ENCODE data around the gene SPRYD3.
A peak's percentile ranks its signal among the peaks of the same experiment; 100 is the strongest.

Gene SPRYD3

GRCh38 chr12:53062011-53062961, 16.9 kb downstream of the SPRYD3 start:
- DNase-seq = no peak

DNA sequence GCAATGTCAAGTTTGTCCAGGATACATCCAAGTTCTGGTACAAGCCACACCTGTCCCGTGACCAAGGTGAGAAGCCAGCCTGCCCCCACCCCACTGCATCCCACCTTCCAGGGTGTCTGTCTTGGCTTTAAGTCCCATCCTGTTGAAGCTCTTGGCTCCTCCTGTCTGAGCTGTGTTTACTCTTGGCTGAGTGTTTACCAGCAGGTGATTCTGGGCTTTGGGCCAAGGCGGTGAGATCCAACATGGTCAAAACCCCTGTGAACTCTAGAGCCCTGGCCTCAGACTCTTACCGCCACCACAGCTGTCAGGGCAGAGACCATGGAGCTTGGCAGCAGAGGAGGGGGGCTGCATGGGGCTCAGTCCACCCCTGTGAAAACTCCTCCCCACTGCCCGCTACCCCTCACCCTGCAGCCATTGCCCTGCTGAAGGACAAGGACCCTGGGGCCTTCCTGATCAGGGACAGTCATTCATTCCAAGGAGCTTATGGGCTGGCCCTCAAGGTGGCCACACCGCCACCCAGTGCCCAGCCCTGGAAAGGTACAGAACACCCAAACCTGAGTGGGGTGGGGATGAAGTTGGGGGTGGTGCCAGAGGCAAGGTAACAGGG, 17.7 kb downstream of the SPRYD3 start:
- no peak for DNase-seq

DNA sequence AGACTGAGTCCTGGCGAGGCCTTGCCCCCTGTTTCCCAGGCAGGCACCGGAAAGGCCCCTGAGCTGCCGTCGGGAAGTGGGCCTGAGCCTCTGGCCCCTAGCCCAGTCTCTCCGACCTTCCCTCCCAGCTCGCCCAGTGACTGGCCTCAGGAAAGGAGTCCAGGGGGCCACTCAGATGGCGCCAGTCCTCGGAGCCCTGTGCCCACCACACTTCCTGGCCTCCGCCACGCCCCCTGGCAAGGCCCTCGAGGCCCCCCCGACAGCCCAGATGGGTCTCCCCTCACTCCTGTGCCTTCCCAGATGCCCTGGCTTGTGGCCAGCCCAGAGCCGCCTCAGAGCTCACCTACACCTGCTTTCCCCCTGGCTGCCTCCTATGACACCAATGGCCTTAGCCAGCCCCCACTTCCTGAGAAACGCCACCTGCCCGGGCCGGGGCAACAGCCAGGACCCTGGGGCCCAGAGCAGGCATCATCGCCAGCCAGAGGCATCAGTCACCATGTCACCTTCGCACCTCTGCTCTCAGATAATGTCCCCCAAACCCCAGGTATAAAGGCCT, 18.4 kb downstream of the SPRYD3 start:
- DNase-seq = no peak

DNA sequence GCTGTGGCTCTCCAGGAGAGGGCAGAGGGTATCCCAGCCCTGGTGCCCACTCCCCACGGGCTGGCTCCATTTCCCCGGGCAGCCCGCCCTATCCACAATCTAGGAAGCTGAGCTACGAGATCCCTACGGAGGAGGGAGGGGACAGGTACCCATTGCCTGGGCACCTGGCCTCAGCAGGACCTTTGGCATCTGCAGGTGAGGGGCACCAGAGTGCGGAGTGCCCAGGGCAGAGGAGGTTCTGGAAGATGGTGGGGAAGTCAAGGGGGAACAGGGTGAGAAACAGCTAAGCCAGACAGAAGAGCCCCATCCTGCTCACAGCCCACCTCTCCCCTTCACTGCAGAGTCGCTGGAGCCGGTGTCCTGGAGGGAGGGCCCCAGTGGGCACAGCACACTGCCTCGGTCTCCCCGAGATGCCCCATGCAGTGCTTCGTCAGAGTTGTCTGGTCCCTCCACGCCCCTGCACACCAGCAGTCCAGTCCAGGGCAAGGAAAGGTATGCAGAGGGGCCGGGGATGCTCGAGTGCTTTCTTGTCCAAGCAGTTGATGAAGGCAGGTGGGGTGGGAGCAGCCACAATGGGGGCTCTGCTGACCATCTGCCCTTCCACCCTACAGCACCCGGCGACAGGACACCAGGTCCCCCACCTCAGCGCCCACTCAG, 19.0 kb downstream of the SPRYD3 start:
- DNase-seq = no peak

- DNase-seq = no peak
Observed at GRCh38 chr12:53059434-53060063, 19.6 kb downstream of the SPRYD3 start.

DNA sequence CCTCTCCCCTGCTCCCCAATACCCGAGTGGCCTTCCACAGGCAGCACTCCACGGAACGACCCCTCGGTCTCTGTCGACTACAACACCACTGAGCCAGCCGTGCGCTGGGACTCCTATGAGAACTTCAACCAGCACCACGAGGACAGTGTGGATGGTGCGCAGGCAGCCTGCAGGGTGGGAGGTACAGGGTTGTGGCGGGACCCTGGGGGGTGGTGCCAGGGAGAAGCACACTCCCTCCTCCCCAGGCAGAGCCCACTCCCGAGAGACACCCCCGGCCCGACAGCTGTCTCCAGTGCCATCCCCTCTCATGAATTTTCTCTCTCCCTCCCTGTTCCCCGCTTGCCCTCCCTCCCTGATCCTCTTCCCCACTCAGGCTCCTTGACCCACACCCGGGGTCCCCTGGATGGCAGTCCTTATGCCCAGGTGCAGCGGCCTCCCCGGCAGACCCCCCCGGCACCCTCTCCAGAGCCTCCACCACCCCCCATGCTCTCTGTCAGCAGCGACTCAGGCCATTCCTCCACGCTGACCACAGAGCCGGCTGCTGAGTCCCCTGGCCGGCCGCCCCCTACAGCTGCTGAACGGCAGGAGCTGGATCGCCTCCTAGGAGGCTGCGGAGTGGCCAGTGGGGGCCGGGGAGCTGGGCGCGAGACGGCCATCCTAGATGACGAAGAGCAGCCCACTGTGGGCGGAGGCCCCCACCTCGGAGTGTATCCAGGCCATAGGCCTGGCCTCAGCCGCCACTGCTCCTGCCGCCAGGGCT, 20.3 kb downstream of the SPRYD3 start:
- no peak for DNase-seq

GRCh38 chr12:53057816-53058500, 21.2 kb downstream of the SPRYD3 start:
- DNase-seq = no peak

DNA sequence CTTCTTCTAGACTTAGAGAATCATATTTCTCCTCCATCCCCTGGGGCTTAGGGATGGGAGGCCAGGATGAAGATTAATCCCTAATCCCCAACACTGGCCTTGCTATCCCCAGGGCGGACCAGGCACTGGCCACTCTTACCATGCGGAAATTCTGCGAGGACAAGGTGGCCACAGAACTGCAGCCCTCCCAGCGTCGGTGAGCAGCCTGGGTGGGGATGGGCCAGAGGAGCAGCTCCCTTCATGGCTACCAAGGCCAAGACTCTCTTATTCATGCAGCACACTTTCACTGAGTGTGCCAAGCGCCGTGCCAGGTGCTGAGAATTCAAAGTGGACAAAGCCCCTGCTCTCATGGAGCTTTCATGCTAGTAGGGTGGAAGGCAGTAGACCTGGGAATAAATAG, 22.3 kb downstream of the SPRYD3 start:
- no peak for DNase-seq

DNA sequence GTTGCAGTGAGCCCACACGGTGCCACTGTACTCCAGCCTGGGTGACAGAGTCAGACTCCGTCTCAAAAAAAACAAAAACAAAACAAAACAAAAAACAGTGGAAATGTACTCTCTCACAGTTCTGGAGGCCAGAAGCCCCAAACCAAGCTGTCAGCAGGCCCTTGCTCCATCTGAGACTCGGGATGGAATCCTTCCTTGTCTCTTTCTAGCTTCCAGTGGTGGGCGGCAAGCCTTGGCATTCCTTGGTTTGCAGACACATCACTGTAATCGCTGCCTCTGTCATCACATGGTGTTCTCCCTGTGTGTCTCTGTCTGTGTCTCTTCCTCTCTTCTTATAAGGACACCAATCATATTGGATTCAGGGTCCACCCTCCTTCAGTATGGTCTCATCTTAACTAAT, 22.9 kb downstream of the SPRYD3 start:
- no peak for DNase-seq

- no peak for DNase-seq
Observed at GRCh38 chr12:53055471-53056266, 23.5 kb downstream of the SPRYD3 start.

- peak; percentile 84 to 90 (median 88) for DNase-seq
Observed at GRCh38 chr12:53054112-53054878, 24.9 kb downstream of the SPRYD3 start.

- peak in 3 of 4 experiments; percentile 22 to 26 (median 23) for DNase-seq
Observed at GRCh38 chr12:53053218-53054111, 25.7 kb downstream of the SPRYD3 start.

- no peak for DNase-seq
Observed at GRCh38 chr12:53052419-53053217, 26.6 kb downstream of the SPRYD3 start.

DNA sequence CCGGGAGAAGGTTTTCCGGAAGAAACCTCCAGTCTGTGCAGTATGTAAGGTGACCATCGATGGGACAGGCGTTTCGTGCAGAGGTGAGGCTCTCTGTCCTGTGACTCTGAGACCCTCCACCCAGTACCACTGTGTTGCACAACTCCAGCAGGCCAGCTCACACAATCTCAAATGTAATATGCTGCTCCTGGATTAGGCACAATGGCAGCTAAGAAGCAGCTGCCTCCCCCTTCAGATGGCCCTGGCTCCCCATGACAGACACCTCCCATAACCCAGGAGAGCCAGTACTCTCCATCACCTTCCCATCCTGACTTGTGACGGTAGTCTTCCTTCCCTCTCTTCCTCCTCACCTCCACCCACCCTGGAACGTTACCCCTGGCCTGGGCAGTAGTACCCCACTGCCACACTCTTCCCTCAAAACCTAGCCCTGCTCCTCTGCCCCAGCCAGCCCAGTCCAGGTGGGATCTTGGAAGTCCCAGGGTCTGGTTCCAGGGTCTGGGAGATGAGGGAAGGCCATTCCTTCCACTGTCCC, 27.2 kb downstream of the SPRYD3 start:
- no peak for DNase-seq

DNA sequence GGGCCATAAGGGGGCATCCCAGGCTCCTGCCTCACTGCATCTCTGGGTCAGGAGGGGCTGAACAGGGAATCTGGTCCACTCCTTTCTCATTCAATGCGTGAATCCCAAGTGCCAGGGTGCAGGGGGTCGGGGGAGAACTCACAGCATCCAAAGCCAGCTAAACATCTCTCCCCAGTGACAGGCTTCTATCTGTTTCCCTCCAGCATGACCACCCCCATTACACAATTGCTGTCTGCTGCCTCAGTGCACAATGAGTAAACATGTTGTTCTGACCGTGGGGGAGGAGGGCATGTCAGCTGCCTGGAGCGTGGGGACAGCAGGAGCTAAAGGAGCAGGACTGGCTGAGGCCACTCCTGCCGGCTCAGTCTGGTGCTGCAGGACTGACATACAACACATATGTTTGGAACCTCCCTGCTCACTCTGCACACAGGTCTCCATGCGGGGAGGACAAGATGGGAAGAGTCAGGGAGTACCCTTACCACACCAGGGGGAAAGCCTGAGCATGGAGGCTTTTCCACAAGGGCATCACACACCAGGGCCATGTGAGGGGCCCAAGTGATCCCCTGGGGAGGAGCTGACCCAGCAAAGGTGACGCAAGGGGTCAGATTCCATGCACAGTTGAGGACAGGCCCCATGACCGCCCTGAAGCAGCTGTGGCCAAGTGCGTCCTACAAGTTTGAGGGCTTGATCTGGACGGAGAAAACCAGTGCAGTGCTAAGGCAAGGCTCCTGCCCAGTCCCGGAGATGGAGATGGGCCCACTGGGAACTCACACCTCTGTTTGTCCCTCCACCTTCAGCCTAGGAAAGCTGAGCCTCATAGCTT, 27.9 kb downstream of the SPRYD3 start:
- DNase-seq = no peak

GRCh38 chr12:53050426-53051057, 28.6 kb downstream of the SPRYD3 start:
- DNase-seq = no peak
